GM19238 (cell line): ENCODE data around the gene SLC16A4.
"Not testable (repeated sequence)": the region's sequence is repeated elsewhere in the genome, so short reads cannot be mapped to it uniquely, and the experiment has no call there.

Source experiments
- DNase-seq: peaks from one replicate; pipeline ENCODE4 v3.0.0; 2011; ENCODE audit warnings: low spot score; ENCODE audit not compliant: insufficient read length

SLC16A4 gene

DNA sequence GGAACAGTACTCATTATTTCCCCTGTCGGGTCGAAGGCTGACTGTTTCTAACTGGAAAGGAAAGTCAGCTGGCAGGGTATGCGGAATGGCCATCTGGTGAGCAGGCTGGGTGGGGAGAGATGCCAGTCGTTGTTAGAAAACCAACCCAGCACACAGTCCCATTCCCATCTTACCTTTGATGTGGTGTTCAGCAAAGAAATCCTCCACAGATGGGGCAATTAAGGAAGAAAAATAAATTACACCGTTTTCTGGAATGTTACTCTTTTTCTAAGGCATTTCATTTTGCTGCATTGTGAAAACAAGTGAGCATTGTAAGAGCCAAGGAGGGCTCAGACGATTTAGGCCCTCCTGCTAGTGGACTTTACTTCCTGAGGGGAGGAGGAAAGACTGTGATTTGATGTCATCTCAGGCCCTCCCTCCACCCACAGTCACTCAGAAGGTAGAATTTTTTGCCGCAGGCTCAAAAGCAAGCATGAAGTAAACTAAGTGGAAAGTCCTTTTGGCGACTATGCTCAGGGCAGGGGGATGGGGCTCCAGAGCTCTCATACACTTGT, at the start of gene SLC16A4:
TSS of gene SLC16A4 (minus strand) at position 335 of the 554 bp plus-strand sequence. CDS start 1,703 bp downstream, outside the sequence.
- no peak for DNase-seq

DNA sequence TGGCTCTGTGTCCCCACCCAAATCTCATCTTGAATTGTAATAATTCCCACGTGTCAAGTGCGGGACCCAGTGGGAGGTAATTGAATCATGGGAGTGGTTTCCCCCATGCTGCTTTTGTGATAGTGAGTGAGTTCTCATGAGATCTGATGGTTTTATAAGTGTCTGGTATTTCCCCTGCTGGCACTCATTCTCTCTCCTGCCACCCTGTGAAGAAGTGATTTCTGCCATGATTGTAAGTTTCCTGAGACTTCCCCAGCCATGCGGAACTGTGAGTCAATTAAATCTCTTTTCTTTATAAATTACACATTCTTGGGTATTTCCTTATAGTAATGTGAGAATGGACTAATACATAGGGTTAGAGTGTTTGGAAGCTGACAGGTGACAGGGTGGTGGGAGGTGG, 49.0 kb upstream of the SLC16A4 start:
- not testable (repeated sequence) for DNase-seq

DNA sequence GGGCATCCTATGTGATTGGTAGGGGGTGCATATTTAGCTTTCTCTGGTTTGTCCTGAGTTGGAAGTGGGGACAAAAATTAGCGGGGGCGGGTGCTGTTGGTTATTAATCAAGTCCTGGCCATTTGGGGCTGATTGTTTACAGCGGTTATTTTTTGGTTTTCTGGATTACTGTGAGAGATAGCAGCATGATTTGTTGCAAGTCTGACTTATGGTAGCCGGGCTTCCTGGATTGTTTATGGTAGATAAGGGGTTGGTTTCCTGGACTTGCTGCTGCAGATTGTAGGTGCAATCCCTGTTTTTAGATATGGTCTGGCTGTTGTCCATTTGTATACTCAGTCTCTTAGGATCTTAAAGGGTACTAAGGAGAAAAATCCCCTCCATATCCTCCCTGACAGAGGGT, 48.1 kb upstream of the SLC16A4 start:
- DNase-seq, result no peak

DNA sequence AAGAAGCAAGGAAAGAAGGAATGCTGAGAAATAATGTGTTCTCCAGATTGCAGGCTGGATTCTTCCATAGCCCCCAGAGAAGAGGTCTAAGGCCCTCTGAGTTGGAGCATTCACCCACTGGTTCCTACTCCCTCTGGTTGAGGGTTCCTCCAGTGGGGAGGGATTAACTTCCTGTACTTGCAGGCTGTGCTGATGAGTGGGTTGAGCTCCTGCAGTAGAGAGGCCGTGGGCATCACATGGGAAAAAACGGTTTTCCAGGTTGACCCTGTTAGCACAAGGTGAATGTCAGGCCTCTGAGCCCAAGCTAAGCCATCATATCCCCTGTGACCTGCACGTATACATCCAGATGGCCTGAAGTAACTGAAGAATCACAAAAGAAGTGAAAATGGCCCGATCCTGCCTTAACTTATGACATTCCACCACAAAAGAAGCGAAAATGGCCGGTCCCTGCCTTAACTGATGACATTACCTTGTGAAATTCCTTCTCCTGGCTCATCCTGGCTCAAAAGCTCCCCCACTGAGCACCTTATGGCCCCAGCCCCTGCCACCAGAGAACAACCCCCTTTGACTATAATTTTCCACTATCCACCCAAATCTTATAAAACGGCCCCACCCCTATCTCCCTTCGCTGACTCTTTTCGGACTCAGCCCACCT, 46.9 kb upstream of the SLC16A4 start:
- not testable (repeated sequence) for DNase-seq

DNA sequence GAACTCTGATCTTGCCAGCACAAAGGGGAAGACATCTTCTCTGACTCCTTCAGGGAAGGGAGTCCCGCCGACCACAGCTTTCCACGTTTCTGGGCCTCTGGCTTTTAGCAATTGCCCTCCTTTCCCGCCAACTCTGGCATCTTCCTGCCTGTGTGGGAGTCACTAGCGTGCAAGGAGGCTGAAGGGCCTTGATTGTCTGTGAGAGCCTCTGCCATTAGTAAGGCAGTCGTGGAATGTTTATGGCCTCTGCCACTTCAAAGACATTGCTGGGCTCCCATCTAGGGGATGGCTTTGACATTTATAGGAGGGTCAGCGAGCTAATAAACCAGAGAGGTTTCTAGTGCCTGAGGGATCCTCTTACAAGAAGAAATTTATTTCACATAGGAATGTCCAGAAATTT, 45.8 kb upstream of the SLC16A4 start:
- no peak for DNase-seq

DNA sequence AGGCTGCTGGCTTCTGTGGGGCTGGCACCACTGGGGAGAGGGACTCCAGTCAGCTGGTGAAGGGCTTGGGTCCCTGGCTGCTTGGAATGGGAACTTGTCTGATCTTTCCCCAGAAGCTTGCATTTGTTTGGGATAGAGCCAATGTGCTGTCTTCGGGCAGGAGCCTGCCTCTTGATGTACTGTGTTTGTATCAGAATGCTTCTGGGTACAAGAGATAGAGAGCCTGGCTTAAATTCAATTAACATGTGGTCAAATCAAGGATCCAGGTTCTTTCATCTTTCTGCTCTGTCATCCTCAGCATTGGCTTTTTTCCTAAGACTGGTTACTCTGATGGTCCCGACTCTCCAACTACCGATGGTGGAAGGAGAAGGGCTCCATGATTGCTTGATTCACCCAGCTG, 44.1 kb upstream of the SLC16A4 start:
- no peak for DNase-seq

DNA sequence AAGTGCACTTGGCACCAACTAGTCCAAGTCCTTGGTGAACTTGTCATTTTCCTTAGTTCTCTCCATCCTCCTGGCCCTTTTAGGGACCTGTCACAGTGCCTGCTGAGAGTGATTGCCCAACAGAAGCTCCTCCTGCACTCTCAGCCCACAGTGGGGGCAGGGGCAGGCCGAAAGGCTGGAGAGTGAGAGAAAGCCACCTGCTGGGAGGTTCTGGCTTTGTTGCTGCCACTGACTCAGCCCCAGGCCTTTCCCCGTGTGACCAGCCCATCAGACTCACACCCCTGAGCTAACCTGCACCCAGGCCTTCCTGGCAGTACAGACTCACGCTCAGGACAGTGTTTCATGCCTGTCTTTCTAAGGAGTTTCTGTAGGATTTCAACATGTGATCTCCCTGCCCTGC, 43.0 kb upstream of the SLC16A4 start:
- no peak for DNase-seq

DNA sequence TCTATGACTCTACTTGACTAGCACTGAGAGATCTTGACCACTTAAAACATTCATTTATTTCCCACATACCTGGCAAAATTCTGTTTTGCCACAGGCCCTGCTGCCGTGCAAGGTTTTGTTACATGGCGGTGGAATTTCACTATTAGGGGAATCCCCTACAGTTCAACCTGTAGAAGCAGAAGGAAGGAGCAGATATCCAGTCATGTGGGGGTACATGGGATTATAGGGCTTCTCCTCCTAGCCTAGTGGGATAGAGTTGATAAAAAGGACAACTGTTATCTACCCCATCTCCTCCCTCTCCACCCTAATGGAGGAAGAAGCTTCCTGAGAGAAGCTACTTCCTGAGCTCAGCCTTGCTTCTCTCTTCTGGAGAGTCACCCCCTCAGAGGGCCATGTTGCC, 42.4 kb upstream of the SLC16A4 start:
- DNase-seq, result no peak

DNA sequence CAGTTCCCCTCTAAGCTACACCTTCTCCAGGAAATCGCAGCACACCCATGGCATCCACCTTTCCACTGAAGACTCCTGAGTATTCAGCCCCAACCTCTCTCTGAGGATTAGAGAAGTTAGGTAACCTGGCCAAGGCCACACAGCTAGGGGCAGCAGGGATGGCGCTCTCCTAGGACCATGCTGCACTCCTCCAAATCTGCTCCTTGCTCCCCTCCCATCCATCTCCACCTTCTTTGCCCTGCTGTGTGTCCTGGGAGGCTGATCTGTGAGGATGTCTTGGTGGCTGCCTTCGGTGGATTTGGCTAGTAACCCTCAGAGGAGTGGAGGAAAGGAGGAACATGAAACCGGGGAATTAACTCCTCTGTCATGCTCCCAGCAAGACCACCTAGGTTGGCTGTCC, 40.1 kb upstream of the SLC16A4 start:
- DNase-seq, result no peak

DNA sequence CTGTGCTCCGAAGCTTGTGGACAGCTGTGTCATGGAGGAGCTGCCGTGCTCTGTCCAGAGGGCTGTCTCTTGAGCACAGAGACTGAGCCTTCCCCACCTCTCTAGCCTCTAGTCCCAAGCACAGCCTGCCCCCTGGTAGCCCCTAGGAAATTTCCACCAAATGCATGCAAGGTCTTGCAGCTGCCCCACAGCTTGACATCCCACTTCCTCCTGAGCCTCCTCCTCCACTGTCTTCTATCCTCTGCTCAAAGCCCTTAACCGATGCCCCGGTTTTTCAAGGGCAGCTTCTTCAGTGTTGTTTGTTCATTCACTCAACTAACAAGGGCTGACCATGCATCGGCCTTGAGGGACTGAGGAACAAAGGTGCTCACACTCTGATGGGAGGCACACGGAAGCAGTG, 39.5 kb upstream of the SLC16A4 start:
- no peak for DNase-seq

DNA sequence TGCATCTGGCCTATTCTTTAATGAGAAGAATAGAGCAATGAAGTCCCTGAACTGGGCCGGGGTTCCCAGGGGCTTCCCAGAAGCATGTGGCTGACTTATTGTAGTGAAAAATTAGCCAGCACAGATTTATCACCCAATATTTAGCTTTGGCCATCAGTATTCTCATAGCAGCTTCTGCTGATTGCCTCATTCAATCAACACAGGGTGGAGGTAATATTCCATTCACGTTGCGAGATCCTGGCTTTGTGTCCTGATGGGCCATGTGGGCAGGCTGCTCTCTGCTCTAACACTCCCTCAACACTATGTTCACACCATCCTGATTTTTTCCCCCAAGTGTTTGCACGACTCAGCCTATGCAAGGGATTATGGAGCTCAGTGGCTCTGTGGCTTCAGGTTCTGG, 38.1 kb upstream of the SLC16A4 start:
- DNase-seq, result no peak

DNA sequence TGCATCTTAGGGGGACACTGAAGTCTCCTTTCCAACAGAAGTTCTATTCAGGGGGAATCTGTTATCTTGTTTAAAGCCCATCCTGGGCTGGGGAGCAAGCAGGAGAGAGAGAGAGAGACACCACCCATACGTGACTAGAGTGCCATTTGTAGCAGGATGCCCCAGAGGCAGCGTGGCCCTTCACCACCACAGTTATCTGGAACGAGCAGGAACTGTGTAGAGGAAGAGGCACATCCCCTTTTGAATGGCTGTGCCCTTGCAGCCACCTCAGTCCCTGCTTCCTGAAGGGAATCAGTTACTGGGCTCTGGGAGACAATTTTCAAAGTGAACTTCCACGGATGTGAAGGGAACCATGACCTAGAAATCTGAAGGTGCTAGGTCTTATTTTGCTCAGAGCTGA, 36.0 kb upstream of the SLC16A4 start:
- no peak for DNase-seq

DNA sequence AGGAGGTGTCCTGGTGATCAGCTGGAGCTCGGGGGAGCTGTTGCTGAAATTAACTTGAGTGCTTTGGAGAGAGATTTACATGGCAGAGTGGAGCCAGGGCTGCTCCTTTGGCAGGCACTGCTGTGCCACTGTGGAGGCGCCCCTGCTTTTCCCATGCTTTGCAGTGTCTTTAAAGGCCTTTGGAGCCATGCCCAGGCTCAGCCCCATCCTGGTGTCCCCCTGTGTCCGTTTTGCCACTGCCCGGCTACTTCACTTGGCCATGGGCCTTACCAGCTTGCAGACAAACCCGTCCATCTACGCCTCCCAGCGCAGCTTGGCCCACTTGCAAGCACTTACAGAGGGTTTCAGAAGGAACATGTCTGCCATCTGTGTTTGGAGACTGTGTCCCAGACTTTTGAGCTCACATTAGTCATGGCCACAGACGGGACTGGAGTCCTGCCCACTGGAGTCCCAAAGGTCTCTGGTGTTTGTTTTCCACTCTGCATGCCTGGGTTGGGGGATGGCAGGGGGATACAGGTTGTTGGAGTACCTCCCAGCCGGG, 34.9 kb upstream of the SLC16A4 start:
- DNase-seq, result no peak

DNA sequence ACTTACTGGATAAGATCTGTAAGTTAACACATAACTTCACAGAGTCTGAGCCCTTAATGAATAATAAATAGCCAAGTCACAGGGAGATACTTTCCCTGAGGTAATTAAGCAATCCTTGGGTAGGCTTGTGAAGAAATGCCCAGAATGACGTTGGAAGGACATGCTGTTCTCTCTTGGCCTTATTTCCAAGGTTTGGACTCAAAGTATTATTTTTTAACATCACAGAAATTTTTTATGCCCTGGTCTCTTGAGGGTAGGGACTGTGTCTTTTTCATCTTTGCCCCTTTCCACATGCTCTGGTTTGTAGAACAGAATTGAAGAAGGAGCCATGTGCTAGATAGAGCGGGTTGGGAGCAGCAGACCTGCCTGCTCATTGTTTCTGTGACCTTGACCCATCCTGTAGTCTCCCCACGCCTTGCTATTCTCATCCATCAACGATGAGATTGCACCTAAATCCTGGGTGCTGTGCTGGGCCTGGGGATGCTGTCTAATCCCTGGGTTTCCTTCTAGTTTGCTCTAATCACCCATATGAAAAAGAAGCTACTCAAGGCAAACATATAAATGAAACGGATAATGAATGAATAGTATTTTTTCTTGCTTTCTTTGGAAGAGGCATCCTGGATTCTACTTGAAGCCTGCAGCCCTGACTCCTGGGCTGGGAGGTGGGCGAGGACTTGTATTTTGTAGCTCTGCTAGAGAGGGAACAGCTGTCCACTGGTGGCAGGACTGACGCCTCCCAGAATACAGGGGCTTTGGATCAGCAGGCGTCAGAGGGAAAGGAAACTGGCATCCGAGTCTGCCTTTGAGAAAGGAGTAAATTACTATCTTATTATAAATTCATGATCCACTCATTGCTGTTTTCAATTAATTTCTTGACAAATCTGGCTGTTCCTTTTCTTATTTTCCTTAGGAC, 34.1 kb upstream of the SLC16A4 start:
- no peak for DNase-seq

DNA sequence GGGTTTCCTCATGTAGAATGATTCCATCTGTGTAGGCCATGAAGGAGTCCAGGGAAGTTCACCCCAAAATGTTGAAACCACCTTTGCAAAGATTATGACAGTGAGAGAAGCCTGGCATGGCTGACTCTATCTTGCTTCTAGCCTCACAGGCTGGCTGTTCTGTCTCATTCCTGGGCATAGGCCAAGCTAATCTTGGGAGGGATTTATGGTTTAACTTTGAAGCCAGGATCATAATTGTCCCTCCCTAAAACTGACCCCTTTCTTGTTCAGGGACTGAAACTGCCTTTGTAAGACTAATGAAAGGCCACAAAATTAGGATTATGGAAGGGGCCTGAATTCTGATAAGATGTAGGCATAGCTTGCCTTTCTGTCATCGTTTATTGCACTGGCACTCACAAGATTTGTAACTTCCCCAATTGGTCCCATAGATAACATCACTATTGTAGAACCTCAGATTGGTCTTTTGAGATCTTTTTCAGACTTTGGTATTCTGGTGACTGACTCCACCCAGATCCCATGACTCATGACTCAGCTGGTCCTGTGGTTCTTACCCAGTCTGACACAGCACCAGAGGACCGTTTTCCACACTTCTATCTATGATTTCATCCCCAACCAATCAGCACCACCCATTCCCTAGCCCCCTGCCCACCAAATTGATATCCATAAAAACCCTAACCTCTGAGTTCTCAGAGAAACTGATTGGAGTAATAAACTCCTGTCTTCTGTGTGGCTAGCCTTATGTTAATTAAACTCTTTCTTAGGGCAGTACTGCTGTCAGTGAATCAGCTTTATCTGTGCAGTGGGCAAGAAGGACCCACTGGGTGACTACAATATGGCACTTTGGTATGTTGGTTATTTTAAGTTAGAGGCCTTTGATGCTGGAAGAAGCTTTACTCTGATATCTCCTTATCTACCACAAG, 30.3 kb upstream of the SLC16A4 start:
- DNase-seq, result no peak

DNA sequence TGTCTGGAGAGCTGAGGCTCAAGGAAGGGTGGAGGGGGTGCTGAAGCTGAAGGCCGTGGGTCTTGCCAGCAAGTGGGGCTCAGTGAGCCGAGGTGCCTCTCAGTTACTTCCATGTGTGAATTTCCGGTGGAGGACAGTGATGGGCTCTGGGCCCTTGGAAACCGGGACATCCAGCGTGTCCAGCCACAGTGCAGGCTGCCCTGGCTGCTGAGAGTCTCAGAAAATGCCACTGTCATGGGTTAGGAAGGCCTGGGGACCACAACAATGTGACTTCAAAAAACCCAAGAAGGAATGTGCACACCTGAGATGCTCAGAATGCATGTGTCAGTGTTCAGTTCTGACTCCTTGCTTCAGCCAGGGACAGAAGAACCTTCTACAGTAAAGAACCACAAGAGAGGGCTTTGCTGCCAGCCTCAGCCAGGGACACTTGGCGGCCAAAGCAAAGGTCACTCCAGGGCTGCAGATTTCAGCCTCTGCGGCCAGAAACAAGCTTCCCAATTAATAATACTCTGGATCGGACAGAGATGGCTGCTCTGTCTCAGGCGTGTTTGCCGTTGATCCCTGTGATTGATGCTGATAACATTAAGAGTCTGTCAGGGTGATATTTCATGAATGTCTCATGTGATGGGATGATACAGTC, 29.3 kb upstream of the SLC16A4 start:
- no peak for DNase-seq

DNA sequence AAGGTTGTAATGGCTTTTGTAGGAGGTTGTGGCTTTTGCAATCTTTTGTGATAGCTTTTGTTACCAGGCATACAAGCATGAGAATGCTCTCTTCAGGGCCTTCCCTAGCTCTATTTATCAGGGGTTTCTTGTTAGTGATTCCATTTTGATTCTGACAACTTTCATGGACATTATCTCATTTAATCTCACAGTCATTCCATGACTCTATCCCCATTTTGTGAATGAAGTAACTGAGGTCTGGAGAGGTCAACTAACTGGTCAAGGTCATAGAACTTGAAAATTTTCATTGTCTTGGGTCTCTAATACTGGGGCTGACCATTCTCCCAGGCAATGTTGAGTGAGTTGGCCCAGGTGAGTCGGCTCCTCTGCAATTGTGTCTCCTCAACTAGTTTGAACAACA, 27.9 kb upstream of the SLC16A4 start:
- DNase-seq, result no peak

DNA sequence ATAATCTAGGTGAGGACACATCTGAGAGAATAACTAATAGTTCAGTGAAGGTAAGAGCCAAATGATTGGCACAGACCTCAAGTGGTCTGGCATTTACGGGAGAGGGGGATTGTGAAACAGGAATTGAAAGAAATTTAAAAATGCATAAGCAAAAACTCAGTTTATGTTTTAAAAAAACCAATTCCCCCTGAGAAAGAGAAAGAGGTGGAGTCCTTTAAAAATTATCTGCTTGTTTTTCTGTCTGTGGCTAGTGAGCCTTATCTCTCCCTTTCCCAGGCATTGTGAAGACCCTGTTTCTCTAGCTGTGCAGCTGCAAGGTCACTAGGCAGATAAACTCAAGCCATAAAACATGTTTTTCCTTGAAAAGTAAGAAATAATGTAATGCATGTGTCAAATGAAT, 22.2 kb upstream of the SLC16A4 start:
- not testable (repeated sequence) for DNase-seq

DNA sequence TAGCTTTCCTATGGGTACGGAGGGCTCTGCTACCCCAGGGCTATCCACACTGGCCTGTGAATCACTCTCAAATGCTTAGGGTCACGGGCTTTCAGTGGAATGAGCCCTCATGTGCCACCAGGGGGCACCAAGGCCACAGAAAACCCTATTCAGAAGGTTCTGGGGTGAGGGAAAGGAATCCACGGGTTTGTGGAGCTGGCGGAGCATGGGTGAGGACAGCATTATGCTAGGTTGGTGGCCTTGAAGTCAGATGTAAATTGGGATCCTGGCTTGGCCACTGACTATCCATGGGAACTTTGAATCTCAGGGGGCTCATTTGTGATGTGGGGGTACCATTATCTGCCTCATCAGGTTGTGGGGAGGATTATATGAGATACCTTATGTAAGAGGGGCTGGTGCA, 21.8 kb upstream of the SLC16A4 start:
- peak; percentile 48 for DNase-seq

DNA sequence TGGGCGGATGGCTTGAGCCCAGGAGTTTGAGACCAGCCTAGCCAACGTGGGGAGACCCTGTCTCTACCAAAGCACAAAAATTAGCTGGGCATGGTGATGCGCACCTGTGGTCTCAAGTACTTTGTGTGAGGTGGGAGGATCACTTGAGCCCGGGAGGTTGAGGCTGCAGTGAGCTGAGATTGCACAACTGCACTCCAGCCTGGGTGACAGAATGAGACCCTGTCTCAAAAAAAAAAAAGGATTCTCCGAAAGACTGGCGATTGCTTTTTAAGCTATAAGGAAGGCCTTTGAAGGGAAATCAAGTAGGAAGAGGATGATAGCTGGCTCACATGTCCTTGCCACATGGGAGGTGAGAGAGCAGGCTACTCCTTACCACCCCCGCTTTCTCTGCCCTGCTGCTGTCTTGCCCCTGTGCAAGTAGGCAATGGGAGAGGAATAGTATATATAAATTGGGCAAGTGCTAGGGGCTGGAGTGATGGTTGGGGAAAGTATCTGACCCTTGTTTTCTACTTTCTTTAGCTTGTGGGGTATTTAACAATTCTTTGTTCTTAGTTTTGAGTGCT, 20.4 kb upstream of the SLC16A4 start:
- no peak for DNase-seq
